Measurements from ENCODE around the gene DGKD. TPM values are rescaled to one million over a fixed set of nuclear protein-coding genes. Genes with fewer than 3 reads are reported as not detected.

DGKD gene
- total RNA-seq, 1 experiment from 2014 or later: 105 TPM

DNA sequence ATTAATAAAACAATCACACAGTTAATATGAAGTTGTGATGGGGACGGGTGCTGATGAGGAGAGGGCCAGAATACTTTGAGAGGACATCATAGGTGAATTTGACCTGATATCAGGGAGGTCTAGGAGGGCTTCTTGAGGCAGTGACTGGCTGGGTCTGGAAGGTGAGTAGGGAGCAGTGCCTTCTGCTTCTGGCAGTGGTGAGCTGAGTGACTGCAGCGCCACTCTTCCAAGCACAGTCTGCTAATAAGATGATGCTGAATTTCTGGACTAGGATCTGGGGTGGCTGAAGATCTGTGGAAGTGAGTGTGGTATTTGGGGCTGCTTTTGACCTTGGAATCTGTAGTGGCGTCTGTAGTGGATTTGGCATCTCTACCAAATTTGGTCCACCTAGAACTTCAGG, 5.5 kb downstream of the DGKD start:
- H3K27ac Mint-ChIP-seq (ENCODE audit: unreplicated experiment): peak overlapping the region; percentile 83
- H3K4me1 Mint-ChIP-seq (ENCODE audit: low read depth, unreplicated experiment): peaks cover 50% of the 10 kb centered on the region
- Histone ChIP-seq H3K9me3 (no peaks in the 10 kb centered on the region), H3K4me3 (ENCODE audit: low read depth, low read length) (no peak overlapping the region), H3K27me3 (replicated peaks; ENCODE audit: control insufficient read depth, insufficient read depth, low read length) (no peaks in the 10 kb centered on the region), H3K4me1 (peaks cover 59% of the 10 kb centered on the region), H3K36me3 (ENCODE audit: control insufficient read depth, insufficient read depth, low read length) (no peaks in the 10 kb centered on the region)
- H3K27me3 Mint-ChIP-seq (ENCODE audit: insufficient read depth, unreplicated experiment): no peaks in the 10 kb centered on the region
- TF ChIP-seq, protein P1, sequence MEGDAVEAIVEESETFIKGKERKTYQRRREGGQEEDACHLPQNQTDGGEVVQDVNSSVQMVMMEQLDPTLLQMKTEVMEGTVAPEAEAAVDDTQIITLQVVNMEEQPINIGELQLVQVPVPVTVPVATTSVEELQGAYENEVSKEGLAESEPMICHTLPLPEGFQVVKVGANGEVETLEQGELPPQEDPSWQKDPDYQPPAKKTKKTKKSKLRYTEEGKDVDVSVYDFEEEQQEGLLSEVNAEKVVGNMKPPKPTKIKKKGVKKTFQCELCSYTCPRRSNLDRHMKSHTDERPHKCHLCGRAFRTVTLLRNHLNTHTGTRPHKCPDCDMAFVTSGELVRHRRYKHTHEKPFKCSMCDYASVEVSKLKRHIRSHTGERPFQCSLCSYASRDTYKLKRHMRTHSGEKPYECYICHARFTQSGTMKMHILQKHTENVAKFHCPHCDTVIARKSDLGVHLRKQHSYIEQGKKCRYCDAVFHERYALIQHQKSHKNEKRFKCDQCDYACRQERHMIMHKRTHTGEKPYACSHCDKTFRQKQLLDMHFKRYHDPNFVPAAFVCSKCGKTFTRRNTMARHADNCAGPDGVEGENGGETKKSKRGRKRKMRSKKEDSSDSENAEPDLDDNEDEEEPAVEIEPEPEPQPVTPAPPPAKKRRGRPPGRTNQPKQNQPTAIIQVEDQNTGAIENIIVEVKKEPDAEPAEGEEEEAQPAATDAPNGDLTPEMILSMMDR (IDR thresholded peaks at IDR 0.05; ENCODE audit: insufficient read depth in 1 of 2, low read depth in 1 of 2, low read length in 1 of 2, severe bottlenecking in 1 of 2, unreplicated experiment in 1 of 2): no peak
- DNase-seq: no peak
- H3K9me3 Mint-ChIP-seq (ENCODE audit: unreplicated experiment): no peaks in the 10 kb centered on the region
- intact Hi-C loops (cut with micrococcal nuclease; ENCODE audit: unreplicated experiment): loop anchor here (10.0 kb wide), 1 partner anchor 85 kb away; no protein-coding TSS in a partner anchor
- peak overlapping the region; percentile 71 for H3K4me3 Mint-ChIP-seq (ENCODE audit: unreplicated experiment)
- ChIA-PET CTCF (no interaction called here), POLR2A (no interaction called here)
- BruUV-seq (replicated peaks): no TSS peak
- H3K36me3 Mint-ChIP-seq (ENCODE audit: insufficient read depth, unreplicated experiment): peaks cover 87% of the 10 kb centered on the region

DNA sequence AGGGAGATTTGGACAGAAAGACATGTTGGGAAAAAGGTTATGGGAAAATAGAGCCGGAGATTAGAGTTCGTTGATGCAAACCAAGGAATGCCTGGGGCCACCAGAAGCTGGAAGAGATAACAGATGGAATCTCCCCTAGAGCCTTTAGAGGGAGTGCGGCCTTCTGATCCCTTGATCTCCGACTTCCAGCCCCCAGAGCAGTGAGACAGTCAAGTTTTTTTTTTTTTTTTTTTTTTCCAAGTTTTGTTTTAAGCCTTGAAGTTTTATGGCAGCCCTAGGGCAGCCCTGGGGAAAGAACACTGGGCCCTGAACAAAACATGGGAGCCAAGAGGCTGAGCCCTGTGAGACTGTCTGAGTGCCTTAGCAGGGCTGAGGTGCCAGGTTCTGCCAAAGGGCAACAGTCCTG, 6.5 kb downstream of the DGKD start:
- TF ChIP-seq, protein P1 (IDR thresholded peaks at IDR 0.05; ENCODE audit: insufficient read depth in 1 of 2, low read depth in 1 of 2, low read length in 1 of 2, severe bottlenecking in 1 of 2, unreplicated experiment in 1 of 2): no peak
- Mint-ChIP-seq H3K27ac (ENCODE audit: unreplicated experiment) (peak overlapping the region; percentile 83), H3K36me3 (ENCODE audit: insufficient read depth, unreplicated experiment) (peaks cover 89% of the 10 kb centered on the region), H3K4me3 (ENCODE audit: unreplicated experiment) (peak overlapping the region; percentile 71), H3K27me3 (ENCODE audit: insufficient read depth, unreplicated experiment) (no peaks in the 10 kb centered on the region), H3K9me3 (ENCODE audit: unreplicated experiment) (no peaks in the 10 kb centered on the region), H3K4me1 (ENCODE audit: low read depth, unreplicated experiment) (peaks cover 50% of the 10 kb centered on the region)
- DNase-seq: peak; percentile 75 to 86
- intact Hi-C loops (cut with micrococcal nuclease; ENCODE audit: unreplicated experiment): no loop called here
- H3K27me3 ChIP-seq (replicated peaks; ENCODE audit: control insufficient read depth, insufficient read depth, low read length): no peaks in the 10 kb centered on the region
- ChIA-PET CTCF (no interaction called here), POLR2A (interaction anchor here (0.5 kb wide), 1 partner anchor 554 kb away, joined by 3 read pairs; no protein-coding TSS in a partner anchor)
- no TSS peak for BruUV-seq (replicated peaks)
- H3K9me3 ChIP-seq: no peaks in the 10 kb centered on the region
- no peak overlapping the region for H3K4me3 ChIP-seq (ENCODE audit: low read depth, low read length)
- H3K4me1 ChIP-seq: peaks cover 59% of the 10 kb centered on the region
- no peaks in the 10 kb centered on the region for H3K36me3 ChIP-seq (ENCODE audit: control insufficient read depth, insufficient read depth, low read length)

DNA sequence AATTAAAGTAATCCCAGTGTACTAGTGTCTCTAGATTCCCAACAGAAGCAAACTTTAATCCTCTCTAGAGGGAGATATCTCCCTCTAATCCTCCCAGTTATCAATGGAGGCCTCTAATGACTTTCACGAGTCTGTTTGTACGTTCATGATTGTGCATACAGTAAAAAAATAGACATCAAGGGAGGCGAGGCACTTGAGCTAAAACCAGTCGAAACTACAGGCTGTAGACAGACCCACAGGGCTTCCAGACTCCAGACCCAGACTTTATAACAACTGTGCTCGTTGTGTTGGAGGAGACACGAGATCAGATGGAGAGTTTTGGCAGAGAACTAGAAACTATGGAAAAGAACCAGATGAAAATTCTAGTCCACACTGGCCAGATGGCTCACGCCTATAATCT, 7.0 kb downstream of the DGKD start:
- Mint-ChIP-seq H3K9me3 (ENCODE audit: unreplicated experiment) (no peaks in the 10 kb centered on the region), H3K36me3 (ENCODE audit: insufficient read depth, unreplicated experiment) (peaks cover 89% of the 10 kb centered on the region), H3K27me3 (ENCODE audit: insufficient read depth, unreplicated experiment) (no peaks in the 10 kb centered on the region), H3K4me1 (ENCODE audit: low read depth, unreplicated experiment) (peaks cover 45% of the 10 kb centered on the region), H3K4me3 (ENCODE audit: unreplicated experiment) (peak overlapping the region; percentile 71), H3K27ac (ENCODE audit: unreplicated experiment) (peak overlapping the region; percentile 83)
- no TSS peak for BruUV-seq (replicated peaks)
- no peaks in the 10 kb centered on the region for H3K27me3 ChIP-seq (replicated peaks; ENCODE audit: control insufficient read depth, insufficient read depth, low read length)
- POLR2A ChIA-PET: no interaction called here
- DNase-seq: no peak
- no peaks in the 10 kb centered on the region for H3K9me3 ChIP-seq
- no peak overlapping the region for H3K4me3 ChIP-seq (ENCODE audit: low read depth, low read length)
- peaks cover 53% of the 10 kb centered on the region for H3K4me1 ChIP-seq
- TF ChIP-seq, protein P1 (IDR thresholded peaks at IDR 0.05; ENCODE audit: insufficient read depth in 1 of 2, low read depth in 1 of 2, low read length in 1 of 2, severe bottlenecking in 1 of 2, unreplicated experiment in 1 of 2): no peak
- no peaks in the 10 kb centered on the region for H3K36me3 ChIP-seq (ENCODE audit: control insufficient read depth, insufficient read depth, low read length)
- CTCF ChIA-PET: no interaction called here
- intact Hi-C loops (cut with micrococcal nuclease; ENCODE audit: unreplicated experiment): no loop called here

Data from Caco-2 (cell line).